ENCODE results near the gene ADARB1.

DNA sequence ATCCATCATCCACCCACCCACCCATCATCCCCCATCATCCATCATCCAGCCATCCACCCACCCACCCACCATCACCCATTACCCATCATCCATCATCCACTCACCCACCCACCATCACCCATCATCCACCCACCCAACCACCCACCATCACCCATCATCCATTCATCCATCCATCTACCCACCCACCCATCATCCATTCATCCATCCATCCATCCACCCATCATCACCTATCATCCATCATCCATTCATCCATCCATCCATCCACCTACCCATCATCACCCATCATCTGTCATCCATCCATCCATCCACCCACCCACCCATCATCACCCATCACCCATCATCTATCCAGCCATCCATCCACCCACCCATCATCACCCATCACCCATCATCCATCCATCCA is 81.5 kb downstream of the ADARB1 start:
- TF ChIP-seq, protein P1, sequence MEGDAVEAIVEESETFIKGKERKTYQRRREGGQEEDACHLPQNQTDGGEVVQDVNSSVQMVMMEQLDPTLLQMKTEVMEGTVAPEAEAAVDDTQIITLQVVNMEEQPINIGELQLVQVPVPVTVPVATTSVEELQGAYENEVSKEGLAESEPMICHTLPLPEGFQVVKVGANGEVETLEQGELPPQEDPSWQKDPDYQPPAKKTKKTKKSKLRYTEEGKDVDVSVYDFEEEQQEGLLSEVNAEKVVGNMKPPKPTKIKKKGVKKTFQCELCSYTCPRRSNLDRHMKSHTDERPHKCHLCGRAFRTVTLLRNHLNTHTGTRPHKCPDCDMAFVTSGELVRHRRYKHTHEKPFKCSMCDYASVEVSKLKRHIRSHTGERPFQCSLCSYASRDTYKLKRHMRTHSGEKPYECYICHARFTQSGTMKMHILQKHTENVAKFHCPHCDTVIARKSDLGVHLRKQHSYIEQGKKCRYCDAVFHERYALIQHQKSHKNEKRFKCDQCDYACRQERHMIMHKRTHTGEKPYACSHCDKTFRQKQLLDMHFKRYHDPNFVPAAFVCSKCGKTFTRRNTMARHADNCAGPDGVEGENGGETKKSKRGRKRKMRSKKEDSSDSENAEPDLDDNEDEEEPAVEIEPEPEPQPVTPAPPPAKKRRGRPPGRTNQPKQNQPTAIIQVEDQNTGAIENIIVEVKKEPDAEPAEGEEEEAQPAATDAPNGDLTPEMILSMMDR (IDR thresholded peaks at IDR 0.05) = no peak
- no peak for TF ChIP-seq EZH2 (IDR thresholded peaks at IDR 0.05)
